VCaP (cell line): Measurements from ENCODE around the gene ZDHHC14.

Source experiments
- H3K27ac ChIP-seq: fragments of 450-650 bp; 2 replicates; pipeline ENCODE4 v1.5.1; 2017
- CTCF ChIP-seq: fragments of 450-650 bp; conservative IDR thresholded peaks from 2 replicates; pipeline ENCODE4 v1.5.1; 2017; ENCODE audit warnings: mild to moderate bottlenecking, moderate library complexity

ZDHHC14 gene

GRCh38 chr6:157410045-157410444 is 29.1 kb downstream of the ZDHHC14 start:
- TF ChIP-seq CTCF: no peak
- H3K27ac ChIP-seq: no peak overlapping the region

GRCh38 chr6:157411368-157411767 is 30.4 kb downstream of the ZDHHC14 start:
- no peak overlapping the region for H3K27ac ChIP-seq
- no peak for TF ChIP-seq CTCF

- H3K27ac ChIP-seq: no peak overlapping the region
- TF ChIP-seq CTCF: no peak
These were observed 31.8 kb downstream of the ZDHHC14 start for GRCh38 chr6:157412791-157413190.

GRCh38 chr6:157420497-157420896 is 39.5 kb downstream of the ZDHHC14 start:
- no peak for TF ChIP-seq CTCF
- no peak overlapping the region for H3K27ac ChIP-seq

GRCh38 chr6:157424491-157425020 is 43.6 kb downstream of the ZDHHC14 start:
- no peak overlapping the region for H3K27ac ChIP-seq

GRCh38 chr6:157427969-157428368 is 47.0 kb downstream of the ZDHHC14 start:
- TF ChIP-seq CTCF: no peak
- H3K27ac ChIP-seq: no peak overlapping the region

More at GRCh38 chr6:157424491-157425020, 43.6 kb downstream of the ZDHHC14 start:
- TF ChIP-seq CTCF: no peak

- H3K27ac ChIP-seq: no peak overlapping the region
- TF ChIP-seq CTCF: no peak
These were observed 47.6 kb downstream of the ZDHHC14 start for GRCh38 chr6:157428427-157429202.
